HepG2 (cell line): ENCODE results near the gene ADAMTSL4. TPM values are rescaled to one million over a fixed set of nuclear protein-coding genes. Genes with fewer than 3 reads are reported as not detected.
A peak's percentile ranks its signal among the peaks of the same experiment; 100 is the strongest.

Source experiments
- AGO2 ChIP-seq: fragments of 200-400 bp; formaldehyde crosslinking; optimal IDR thresholded peaks from 2 replicates; pipeline ENCODE3; 2017; ENCODE audit warnings: mild to moderate bottlenecking, low read depth, low read length, moderate library complexity
- BCL6 ChIP-seq: IDR thresholded peaks from 2 replicates; pipeline ENCODE4 v1.6.1; 2016; ENCODE audit warnings: missing genetic modification reagents, missing compliant biosample characterization
- GATAD1 ChIP-seq: IDR thresholded peaks from 2 replicates; pipeline ENCODE4 v1.6.1; 2016; ENCODE audit warnings: missing genetic modification reagents, missing compliant biosample characterization
- HOXA3 ChIP-seq: sonication (generic); formaldehyde crosslinking; IDR thresholded peaks from 2 replicates; pipeline ENCODE4 v1.5.0; 2020; ENCODE audit warnings: missing genetic modification reagents
- MBD4 ChIP-seq: IDR thresholded peaks from 2 replicates; pipeline ENCODE4 v1.6.1; 2012; ENCODE audit warnings: low read length, inconsistent platforms, borderline replicate concordance
- MXI1 ChIP-seq: IDR thresholded peaks from 3 replicates; pipeline ENCODE4 v1.6.1; 2012; ENCODE audit warnings: low read depth, low read length, inconsistent platforms, borderline replicate concordance
- MYNN ChIP-seq: sonication (generic); formaldehyde crosslinking; IDR thresholded peaks from 2 replicates; pipeline ENCODE4 v1.4.0; 2020; ENCODE audit warnings: mild to moderate bottlenecking, low read depth, missing genetic modification reagents
- NR3C1 ChIP-seq: sonication (generic); formaldehyde crosslinking; IDR thresholded peaks from 2 replicates; pipeline ENCODE4 v1.4.0; 2020; ENCODE audit warnings: missing genetic modification reagents
- PAF1 ChIP-seq: IDR thresholded peaks from 2 replicates; pipeline ENCODE4 v1.6.1; 2016; ENCODE audit warnings: missing genetic modification reagents, missing compliant biosample characterization
- SRY ChIP-seq: sonication (generic); formaldehyde crosslinking; IDR thresholded peaks from 2 replicates; pipeline ENCODE4 v1.8.0; 2022; ENCODE audit warnings: mild to moderate bottlenecking, missing genetic modification reagents
- ZFY ChIP-seq: sonication (generic); formaldehyde crosslinking; IDR thresholded peaks from 2 replicates; pipeline ENCODE4 v1.4.0; 2020; ENCODE audit warnings: missing genetic modification reagents
- ZKSCAN8 ChIP-seq: IDR thresholded peaks from 2 replicates; pipeline ENCODE4 v1.6.1; 2016; ENCODE audit warnings: borderline replicate concordance, missing genetic modification reagents, missing compliant biosample characterization
- ZNF441 ChIP-seq: sonication (generic); formaldehyde crosslinking; IDR thresholded peaks from 2 replicates; pipeline ENCODE4 v1.7.0; 2021; ENCODE audit warnings: missing genetic modification reagents, borderline replicate concordance
- ZNF567 ChIP-seq: sonication (generic); formaldehyde crosslinking; IDR thresholded peaks from 2 replicates; pipeline ENCODE4 v1.8.1; 2023; ENCODE audit warnings: mild to moderate bottlenecking, missing genetic modification reagents, borderline replicate concordance
- ZNF792 ChIP-seq: IDR thresholded peaks from 2 replicates; pipeline ENCODE4 v1.6.1; 2016
- polyA plus RNA-seq, 8 experiments: library from polyadenylated mRNA; depleted of rRNA in 3 of 8; stranded (reverse) in 7 of 8; unstranded in 1 of 8; fragments of >200 nt; fragmentation: Illumina TruSeq in 4 of 8; extraction: Trizol in 4 of 8; gene quantifications; 2 replicates each; pipeline versions ENCODE4 v1.2.1 to v1.2.3, GENCODE V29; 2011 to 2016; ENCODE audit warnings: low read depth in 4 of 8, missing spikeins in 1 of 8, mixed read lengths in 1 of 8; ENCODE audit not compliant: insufficient read depth in 1 of 8
- total RNA-seq, 5 experiments: library from RNA; depleted of rRNA; stranded (reverse); fragments of >200 nt; fragmentation: Illumina TruSeq; extraction: Trizol; gene quantifications; 2 replicates each; pipeline ENCODE4 v1.2.3, GENCODE V29; 2016; ENCODE audit warnings: low read depth in 1 of 5
- TF ChIP-seq, protein P1 (sequence below): sonication (generic); formaldehyde crosslinking; IDR thresholded peaks from 2 replicates; pipeline ENCODE4 v1.9.0; 2021; ENCODE audit warnings: mild to moderate bottlenecking, missing genetic modification reagents
- TF ChIP-seq, protein P2 (sequence below): sonication (generic); formaldehyde crosslinking; IDR thresholded peaks from 2 replicates; pipeline ENCODE4 v1.4.0; 2020; ENCODE audit warnings: missing genetic modification reagents
- TF ChIP-seq, protein P3 (sequence below): sonication (generic); formaldehyde crosslinking; IDR thresholded peaks from 2 replicates; pipeline ENCODE4 v1.4.0; 2020; ENCODE audit warnings: mild to moderate bottlenecking, missing genetic modification reagents

The ADAMTSL4 gene
- total and polyA plus RNA-seq, 2 of the 13 experiments (the other 11 are each of a cell fraction or from before 2014, with no cell fraction given) = 3.9 to 16.4 TPM

DNA sequence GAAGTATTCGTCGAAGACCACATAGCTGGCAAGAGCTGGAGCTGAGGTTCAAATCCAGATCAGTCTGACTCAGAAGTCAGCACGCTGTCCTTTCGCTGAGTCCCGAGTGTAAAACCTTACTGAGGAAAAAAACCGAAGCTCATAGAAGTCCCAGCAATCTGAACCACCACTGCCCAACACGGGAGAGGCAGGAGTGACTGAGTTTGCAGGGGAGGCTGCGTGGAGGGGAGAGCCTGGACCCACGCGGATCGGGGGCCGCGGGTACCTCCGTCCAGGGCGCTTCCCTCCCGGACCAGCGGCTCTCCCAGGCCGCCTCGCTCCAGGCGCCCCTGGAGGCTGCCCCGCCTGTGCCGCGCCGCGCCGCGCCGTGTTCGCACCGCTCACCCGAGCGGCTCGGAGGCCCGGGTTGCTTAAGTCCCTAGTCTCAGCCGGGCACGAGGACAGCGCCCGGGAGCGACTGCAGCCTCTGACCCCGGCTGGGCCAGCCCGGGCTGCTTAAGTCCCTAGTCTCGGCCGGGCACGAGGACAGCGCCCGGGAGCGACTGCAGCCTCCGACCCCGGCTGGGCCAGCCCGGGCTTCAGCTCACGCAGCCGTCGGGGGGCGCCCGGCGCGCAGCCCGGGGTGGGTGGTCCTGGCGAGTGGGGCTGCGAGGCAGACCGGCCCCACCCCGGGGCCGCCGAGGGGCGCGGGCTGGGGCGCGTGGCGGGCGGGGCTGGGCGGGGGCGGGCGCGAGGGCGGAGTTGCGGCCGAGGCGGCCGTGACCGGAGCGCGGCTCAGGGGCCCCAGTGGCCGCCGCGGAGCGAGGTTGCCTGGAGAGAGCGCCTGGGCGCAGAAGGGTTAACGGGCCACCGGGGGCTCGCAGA is at the start of gene ADAMTSL4 (continued):
- 0 out of 2 replicates have a peak, but pooled peaks have one; percentile 35 for TF ChIP-seq ZKSCAN8 (CRISPR knock-in tag)
- TF ChIP-seq ZFY (CRISPR knock-in tag) = peak; percentile 79
- peak; percentile 69 for TF ChIP-seq HOXA3 (CRISPR knock-in tag)
- 0 out of 2 replicates have a peak, but pooled peaks have one; percentile 27 for TF ChIP-seq ZNF441 (CRISPR knock-in tag)
- no peak for TF ChIP-seq ZNF567 (CRISPR knock-in tag)
- TF ChIP-seq, protein P1, sequence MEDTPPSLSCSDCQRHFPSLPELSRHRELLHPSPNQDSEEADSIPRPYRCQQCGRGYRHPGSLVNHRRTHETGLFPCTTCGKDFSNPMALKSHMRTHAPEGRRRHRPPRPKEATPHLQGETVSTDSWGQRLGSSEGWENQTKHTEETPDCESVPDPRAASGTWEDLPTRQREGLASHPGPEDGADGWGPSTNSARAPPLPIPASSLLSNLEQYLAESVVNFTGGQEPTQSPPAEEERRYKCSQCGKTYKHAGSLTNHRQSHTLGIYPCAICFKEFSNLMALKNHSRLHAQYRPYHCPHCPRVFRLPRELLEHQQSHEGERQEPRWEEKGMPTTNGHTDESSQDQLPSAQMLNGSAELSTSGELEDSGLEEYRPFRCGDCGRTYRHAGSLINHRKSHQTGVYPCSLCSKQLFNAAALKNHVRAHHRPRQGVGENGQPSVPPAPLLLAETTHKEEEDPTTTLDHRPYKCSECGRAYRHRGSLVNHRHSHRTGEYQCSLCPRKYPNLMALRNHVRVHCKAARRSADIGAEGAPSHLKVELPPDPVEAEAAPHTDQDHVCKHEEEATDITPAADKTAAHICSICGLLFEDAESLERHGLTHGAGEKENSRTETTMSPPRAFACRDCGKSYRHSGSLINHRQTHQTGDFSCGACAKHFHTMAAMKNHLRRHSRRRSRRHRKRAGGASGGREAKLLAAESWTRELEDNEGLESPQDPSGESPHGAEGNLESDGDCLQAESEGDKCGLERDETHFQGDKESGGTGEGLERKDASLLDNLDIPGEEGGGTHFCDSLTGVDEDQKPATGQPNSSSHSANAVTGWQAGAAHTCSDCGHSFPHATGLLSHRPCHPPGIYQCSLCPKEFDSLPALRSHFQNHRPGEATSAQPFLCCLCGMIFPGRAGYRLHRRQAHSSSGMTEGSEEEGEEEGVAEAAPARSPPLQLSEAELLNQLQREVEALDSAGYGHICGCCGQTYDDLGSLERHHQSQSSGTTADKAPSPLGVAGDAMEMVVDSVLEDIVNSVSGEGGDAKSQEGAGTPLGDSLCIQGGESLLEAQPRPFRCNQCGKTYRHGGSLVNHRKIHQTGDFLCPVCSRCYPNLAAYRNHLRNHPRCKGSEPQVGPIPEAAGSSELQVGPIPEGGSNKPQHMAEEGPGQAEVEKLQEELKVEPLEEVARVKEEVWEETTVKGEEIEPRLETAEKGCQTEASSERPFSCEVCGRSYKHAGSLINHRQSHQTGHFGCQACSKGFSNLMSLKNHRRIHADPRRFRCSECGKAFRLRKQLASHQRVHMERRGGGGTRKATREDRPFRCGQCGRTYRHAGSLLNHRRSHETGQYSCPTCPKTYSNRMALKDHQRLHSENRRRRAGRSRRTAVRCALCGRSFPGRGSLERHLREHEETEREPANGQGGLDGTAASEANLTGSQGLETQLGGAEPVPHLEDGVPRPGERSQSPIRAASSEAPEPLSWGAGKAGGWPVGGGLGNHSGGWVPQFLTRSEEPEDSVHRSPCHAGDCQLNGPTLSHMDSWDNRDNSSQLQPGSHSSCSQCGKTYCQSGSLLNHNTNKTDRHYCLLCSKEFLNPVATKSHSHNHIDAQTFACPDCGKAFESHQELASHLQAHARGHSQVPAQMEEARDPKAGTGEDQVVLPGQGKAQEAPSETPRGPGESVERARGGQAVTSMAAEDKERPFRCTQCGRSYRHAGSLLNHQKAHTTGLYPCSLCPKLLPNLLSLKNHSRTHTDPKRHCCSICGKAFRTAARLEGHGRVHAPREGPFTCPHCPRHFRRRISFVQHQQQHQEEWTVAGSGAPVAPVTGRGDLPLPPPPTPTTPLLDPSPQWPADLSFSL (CRISPR knock-in tag) = no peak
- no peak; the same call in 1 of the 2 replicates for TF ChIP-seq ZNF792
- TF ChIP-seq MXI1 = peak; percentile 19; the same call in 1 of the 3 replicates
- peak; percentile 48 for TF ChIP-seq AGO2
- peak; percentile 55 for TF ChIP-seq SRY (CRISPR knock-in tag)
- 0 out of 2 replicates have a peak, but pooled peaks have one; percentile 41 for TF ChIP-seq GATAD1 (CRISPR knock-in tag)
- no peak for TF ChIP-seq MYNN
- TF ChIP-seq PAF1 (CRISPR knock-in tag) = no peak
- TF ChIP-seq MBD4 = no peak
- TF ChIP-seq, protein P2, sequence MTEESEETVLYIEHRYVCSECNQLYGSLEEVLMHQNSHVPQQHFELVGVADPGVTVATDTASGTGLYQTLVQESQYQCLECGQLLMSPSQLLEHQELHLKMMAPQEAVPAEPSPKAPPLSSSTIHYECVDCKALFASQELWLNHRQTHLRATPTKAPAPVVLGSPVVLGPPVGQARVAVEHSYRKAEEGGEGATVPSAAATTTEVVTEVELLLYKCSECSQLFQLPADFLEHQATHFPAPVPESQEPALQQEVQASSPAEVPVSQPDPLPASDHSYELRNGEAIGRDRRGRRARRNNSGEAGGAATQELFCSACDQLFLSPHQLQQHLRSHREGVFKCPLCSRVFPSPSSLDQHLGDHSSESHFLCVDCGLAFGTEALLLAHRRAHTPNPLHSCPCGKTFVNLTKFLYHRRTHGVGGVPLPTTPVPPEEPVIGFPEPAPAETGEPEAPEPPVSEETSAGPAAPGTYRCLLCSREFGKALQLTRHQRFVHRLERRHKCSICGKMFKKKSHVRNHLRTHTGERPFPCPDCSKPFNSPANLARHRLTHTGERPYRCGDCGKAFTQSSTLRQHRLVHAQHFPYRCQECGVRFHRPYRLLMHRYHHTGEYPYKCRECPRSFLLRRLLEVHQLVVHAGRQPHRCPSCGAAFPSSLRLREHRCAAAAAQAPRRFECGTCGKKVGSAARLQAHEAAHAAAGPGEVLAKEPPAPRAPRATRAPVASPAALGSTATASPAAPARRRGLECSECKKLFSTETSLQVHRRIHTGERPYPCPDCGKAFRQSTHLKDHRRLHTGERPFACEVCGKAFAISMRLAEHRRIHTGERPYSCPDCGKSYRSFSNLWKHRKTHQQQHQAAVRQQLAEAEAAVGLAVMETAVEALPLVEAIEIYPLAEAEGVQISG (CRISPR knock-in tag) = peak; percentile 69; the same call in 1 of the 2 replicates
- peak; percentile 29; the same call in 1 of the 2 replicates for TF ChIP-seq BCL6 (CRISPR knock-in tag)
- TF ChIP-seq NR3C1 (CRISPR knock-in tag) = no peak
- TF ChIP-seq, protein P3, sequence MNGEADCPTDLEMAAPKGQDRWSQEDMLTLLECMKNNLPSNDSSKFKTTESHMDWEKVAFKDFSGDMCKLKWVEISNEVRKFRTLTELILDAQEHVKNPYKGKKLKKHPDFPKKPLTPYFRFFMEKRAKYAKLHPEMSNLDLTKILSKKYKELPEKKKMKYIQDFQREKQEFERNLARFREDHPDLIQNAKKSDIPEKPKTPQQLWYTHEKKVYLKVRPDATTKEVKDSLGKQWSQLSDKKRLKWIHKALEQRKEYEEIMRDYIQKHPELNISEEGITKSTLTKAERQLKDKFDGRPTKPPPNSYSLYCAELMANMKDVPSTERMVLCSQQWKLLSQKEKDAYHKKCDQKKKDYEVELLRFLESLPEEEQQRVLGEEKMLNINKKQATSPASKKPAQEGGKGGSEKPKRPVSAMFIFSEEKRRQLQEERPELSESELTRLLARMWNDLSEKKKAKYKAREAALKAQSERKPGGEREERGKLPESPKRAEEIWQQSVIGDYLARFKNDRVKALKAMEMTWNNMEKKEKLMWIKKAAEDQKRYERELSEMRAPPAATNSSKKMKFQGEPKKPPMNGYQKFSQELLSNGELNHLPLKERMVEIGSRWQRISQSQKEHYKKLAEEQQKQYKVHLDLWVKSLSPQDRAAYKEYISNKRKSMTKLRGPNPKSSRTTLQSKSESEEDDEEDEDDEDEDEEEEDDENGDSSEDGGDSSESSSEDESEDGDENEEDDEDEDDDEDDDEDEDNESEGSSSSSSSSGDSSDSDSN (CRISPR knock-in tag) = peak; percentile 98
